Left colon (tissue), 2 donors: Measurements from ENCODE around the gene CTTNBP2. TPM values are rescaled to one million over a fixed set of nuclear protein-coding genes. Genes with fewer than 3 reads are reported as not detected.
A peak's percentile ranks its signal among the peaks of the same experiment; 100 is the strongest.
"Not testable (repeated sequence)": the region's sequence is repeated elsewhere in the genome, so short reads cannot be mapped to it uniquely, and the experiment has no call there.

Experiments used
- ATAC-seq: fragments of 200-7000 bp; cut with Tn5 transposase; one replicate; pipeline ENCODE4 v1.9.1; 2020; ENCODE audit warnings: mild to moderate bottlenecking, moderate library complexity
- DNase-seq, 2 donors: peaks; one replicate each; pipeline ENCODE4 v3.0.0-alpha.2; 2020
- intact Hi-C, 2 donors: fragments of 100-400 bp; cut with DNase I in 1 of 2; cut with micrococcal nuclease in 1 of 2; formaldehyde crosslinking; loops; one replicate each; pipeline versions ENCODE4 v1.11.2 to v1.14.0; 2022; cut with DNase I, micrococcal nuclease
- total RNA-seq, 2 donors: library from RNA; stranded (reverse); fragmentation: NEBNext Ultra II Directional; extraction: Animal tissue kit (Norgen Biotek cat#: 25700); gene quantifications; one replicate each; pipeline ENCODE4 v1.2.1, GENCODE V29; 2021
- donor health status: DM: no; HTN: no; CAD: no.
- donor health status: DM: yes; HTN: yes; CAD: no.

CTTNBP2 gene
- total RNA-seq, 2 donors from 2014 or later = 2.2 to 3.8 TPM

DNA sequence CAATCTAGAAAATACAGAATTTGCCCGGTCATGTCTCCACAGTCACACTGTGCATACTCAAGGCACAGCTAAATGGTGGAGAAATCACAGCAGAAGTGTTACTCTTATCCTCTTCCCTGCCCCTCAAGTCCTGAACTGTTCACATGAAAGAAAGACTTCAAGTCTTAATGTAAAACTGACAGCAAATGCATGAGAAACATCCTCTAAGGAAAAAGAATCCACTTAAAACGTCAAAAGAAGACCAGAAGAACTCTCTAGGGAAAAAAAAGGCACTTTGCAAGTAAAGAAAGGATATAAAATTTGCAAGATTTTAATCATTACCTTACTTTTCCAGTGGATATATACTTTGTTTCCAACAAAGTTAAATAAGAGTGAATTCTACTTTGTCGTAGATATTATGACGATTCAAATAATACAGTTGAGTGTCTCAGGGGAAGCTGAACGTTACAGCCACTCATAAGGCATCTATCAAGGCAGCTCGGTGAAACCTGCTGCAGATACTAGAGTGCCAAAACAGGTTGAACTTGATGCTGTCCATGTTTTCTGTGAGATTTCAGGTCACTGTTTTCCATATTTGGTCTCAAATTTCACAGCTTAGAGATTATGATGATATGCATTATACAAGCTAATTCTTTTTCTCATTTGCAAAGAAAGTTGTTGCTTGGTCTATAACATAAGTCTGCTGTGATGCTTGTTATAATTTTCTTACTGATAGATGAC lies 155.0 kb downstream of the CTTNBP2 start:
- ATAC-seq (no peak), DNase-seq (no peak)
- intact Hi-C loops = loop anchor here in 1 of 2 donors (10.0 kb wide), 1 partner anchor 263 kb away; no protein-coding TSS in a partner anchor

DNA sequence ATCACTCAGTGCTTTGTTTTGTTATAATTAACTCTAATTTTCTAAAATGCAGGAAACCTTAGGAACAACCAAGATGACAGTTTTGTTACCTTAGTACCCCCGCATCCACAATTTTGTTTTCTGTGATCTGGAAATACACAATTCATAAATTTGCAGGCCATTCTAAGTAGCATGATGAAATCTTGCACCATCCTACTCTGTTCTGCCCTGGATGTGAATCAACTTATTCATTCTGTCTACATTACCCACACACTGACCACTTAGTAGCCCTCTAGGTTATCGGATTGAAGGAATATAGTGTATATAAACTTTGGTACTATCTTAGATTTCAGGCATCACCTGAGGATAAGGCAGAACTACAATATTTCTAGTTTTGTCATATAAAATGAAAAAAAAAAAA lies 155.9 kb downstream of the CTTNBP2 start:
- no peak for DNase-seq
- intact Hi-C loops = loop anchor here in 1 of 2 donors (10.0 kb wide), 1 partner anchor 263 kb away; no protein-coding TSS in a partner anchor
- ATAC-seq = no peak

- DNase-seq (no peak), ATAC-seq (peak; percentile 51)
- intact Hi-C loops = loop anchor here in 1 of 2 donors (10.0 kb wide), 1 partner anchor 262 kb away; no protein-coding TSS in a partner anchor
Measured at GRCh38 chr7:117716707-117717299, 156.4 kb downstream of the CTTNBP2 start.

- ATAC-seq (peak; percentile 94), DNase-seq (peak; percentile 29 to 37)
- intact Hi-C loops = loop anchor here in 1 of 2 donors (10.0 kb wide), 1 partner anchor 261 kb away; no protein-coding TSS in a partner anchor
Measured at GRCh38 chr7:117715784-117716445, 157.3 kb downstream of the CTTNBP2 start.

DNA sequence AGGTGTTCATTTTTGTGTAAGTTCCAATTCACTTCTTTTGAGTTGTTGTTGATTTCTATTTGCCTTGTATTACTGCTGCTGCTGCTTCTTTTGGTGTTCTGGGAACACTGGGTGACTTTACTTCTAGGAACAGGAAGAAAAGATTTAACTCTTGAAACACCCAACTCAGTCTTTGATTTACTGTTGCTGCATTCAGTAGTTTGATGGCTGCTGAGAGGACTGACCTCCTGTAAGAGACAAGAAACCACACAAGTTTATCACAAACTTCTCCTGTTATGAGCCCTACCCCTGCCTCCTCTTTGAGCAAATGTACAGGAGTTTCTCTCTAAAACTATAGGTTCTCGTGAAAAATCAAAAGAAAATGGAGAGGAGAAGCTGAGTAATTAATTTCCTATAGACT lies 161.7 kb downstream of the CTTNBP2 start:
- no peak for ATAC-seq
- intact Hi-C loops = loop anchor here in 1 of 2 donors (10.0 kb wide), 1 partner anchor 257 kb away; no protein-coding TSS in a partner anchor
- DNase-seq = no peak

- DNase-seq, ATAC-seq, intact Hi-C loops: not testable (repeated sequence)
Measured at GRCh38 chr7:117708173-117708572, 165.1 kb downstream of the CTTNBP2 start.

GRCh38 chr7:117707080-117707479 lies 166.2 kb downstream of the CTTNBP2 start:
- intact Hi-C loops = no loop called here
- ATAC-seq (no peak), DNase-seq (no peak)

GRCh38 chr7:117706210-117706609 lies 167.0 kb downstream of the CTTNBP2 start:
- intact Hi-C loops = no loop called here
- ATAC-seq = no peak
- no peak for DNase-seq

- DNase-seq (no peak), ATAC-seq (no peak)
Measured at GRCh38 chr7:117705630-117706029, 167.6 kb downstream of the CTTNBP2 start.

DNA sequence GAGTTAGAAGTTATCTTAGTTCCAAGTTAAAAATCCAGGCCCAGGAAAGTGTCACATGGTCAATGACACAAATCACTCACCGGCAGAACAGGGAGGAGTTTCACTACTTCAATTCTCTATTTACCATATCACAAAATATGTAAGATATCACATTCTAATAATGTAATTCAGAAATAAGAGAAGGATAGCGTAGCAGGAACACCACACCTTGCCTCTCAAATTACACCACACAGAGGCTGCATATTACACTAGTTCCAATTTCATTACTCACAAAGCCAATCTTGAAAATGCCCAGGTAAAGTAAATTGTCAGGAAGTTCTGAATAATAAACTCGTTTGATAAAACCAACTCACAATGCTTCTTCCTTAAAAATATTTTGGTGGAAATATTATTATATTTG lies 169.2 kb downstream of the CTTNBP2 start:
- DNase-seq = no peak
- intact Hi-C loops = no loop called here
- ATAC-seq = no peak

More at GRCh38 chr7:117705630-117706029, 167.6 kb downstream of the CTTNBP2 start:
- intact Hi-C loops = no loop called here

GRCh38 chr7:117698018-117698417 lies 175.2 kb downstream of the CTTNBP2 start:
- intact Hi-C loops = no loop called here
- DNase-seq = no peak
- no peak for ATAC-seq

- no peak for ATAC-seq
- intact Hi-C loops = no loop called here
- no peak for DNase-seq
Measured at GRCh38 chr7:117692338-117692737, 180.9 kb downstream of the CTTNBP2 start.

DNA sequence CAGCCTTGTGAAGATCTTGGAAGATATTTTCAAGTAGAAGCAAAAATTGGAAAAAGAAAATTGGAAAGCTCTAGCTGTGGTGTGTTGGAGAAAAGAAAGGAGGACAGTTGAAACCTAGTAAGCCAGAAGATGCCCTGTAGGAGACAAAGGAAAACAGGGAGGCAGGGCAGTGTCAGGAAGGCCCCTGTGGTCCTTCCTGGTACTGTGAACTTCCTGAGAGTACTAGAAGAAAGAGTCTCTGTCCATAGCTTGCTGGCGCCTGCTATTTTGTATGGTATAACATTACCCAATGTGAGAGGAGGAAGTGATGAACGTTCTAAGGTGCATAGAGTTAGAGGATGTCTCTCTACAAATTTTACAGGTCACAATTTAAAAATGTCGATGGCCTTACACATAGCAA lies 183.1 kb downstream of the CTTNBP2 start:
- intact Hi-C loops = no loop called here
- ATAC-seq (no peak), DNase-seq (no peak)

DNA sequence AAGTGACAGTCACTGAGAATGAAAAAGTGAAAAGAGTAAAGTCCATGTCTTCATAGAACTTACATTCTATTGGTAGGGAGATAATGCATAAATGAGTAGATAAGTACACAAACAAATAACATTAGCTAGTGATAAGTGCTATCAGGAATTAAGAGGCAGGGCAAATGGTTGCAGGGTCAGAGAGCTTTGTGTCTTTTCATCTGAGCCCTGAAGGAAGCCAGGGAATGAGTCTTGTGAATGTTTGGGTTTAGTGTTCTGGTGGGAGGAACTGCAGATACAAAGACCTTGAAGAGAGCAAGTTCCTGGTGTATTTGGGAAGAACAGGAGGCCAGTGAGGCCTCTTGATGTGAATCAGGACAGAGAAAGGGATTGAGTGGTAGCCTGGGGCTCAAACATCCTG lies 183.8 kb downstream of the CTTNBP2 start:
- ATAC-seq (peak; percentile 27), DNase-seq (no peak)
- intact Hi-C loops = no loop called here

DNA sequence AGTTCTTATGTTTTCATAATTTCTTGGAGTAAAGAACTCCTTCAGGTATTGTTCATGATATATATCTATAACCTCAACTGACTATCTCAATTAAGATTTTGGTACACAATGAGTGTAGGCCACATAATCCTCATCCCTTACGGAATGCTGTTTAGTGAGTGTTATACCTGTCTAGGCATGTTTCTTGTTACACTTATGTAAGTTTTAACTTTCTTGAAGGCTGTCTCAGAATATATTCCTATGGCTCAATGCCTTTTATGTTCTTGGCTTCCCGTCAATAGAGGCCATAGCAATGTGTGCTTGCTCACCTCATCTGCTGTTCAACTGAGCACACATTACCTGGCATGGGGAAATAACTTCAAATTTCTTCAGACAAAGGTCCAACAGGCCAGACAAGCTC lies 185.1 kb downstream of the CTTNBP2 start:
- no peak for ATAC-seq
- DNase-seq = no peak

GRCh38 chr7:117686311-117686935 lies 186.8 kb downstream of the CTTNBP2 start:
- ATAC-seq = no peak
- DNase-seq = no peak
- intact Hi-C loops = no loop called here

More for the DNA sequence above, 185.1 kb downstream of the CTTNBP2 start:
- intact Hi-C loops = no loop called here

DNA sequence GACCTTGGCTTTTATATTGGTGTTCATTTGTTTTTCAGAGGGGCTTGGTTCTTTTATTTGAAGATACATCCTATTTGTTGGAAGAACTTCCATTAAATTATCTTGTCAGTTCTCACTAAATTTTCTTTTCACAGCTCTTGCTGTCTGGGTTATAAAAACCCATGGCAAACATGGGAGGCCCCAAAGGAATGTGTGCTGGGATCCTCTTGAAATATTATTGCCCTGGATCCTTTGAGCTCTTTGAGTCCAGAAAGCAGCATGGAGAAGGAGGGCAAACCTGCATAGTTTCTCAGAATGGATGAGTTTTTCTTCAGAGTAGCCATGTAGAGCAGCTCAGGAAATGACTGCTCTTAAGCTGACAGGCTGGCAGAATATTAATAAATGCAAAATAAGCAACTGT lies 187.4 kb downstream of the CTTNBP2 start:
- DNase-seq (no peak), ATAC-seq (no peak)
- intact Hi-C loops = no loop called here

- intact Hi-C loops = no loop called here
- no peak for ATAC-seq
- DNase-seq = no peak
Measured at GRCh38 chr7:117683430-117684175, 189.6 kb downstream of the CTTNBP2 start.
